ENCODE results near the gene SOS1. TPM values are rescaled to one million over a fixed set of nuclear protein-coding genes. Genes with fewer than 3 reads are reported as not detected.

SOS1 gene
- total and polyA plus RNA-seq, 2 of the 13 experiments (the other 11 are each of a cell fraction or from before 2014, with no cell fraction given): 20.8 to 60.4 TPM

- TF ChIP-seq YY1 (IDR thresholded peaks at IDR 0.05; ENCODE audit: insufficient read depth, insufficient replicate concordance, low read depth, low read length) (no peak), CREM (IDR thresholded peaks at IDR 0.05) (peak; percentile 93), CREM (CRISPR knock-in tag; IDR thresholded peaks at IDR 0.05) (no peak), MBD4 (IDR thresholded peaks at IDR 0.05; ENCODE audit: borderline replicate concordance, low read length) (peak; percentile 85), ZNF10 (CRISPR knock-in tag; IDR thresholded peaks at IDR 0.05; ENCODE audit: borderline replicate concordance, low read depth) (no peak), TP53 (CRISPR knock-in tag; conservative IDR thresholded peaks at IDR 0.05) (no peak), ZNF276 (CRISPR knock-in tag; IDR thresholded peaks at IDR 0.05; ENCODE audit: low read depth) (no peak), EP300 (IDR thresholded peaks at IDR 0.05; ENCODE audit: low read depth in 2 of 2, low read length in 2 of 2) (peak; percentile 88 to 97; a peak in 3 of 4 replicates), EP300 (CRISPR knock-in tag; IDR thresholded peaks at IDR 0.05; ENCODE audit: borderline replicate concordance) (peak; percentile 81; the same call in 1 of the 2 replicates), ZNF224 (CRISPR knock-in tag; IDR thresholded peaks at IDR 0.05) (no peak), ZHX2 (IDR thresholded peaks at IDR 0.05; ENCODE audit: low read depth) (no peak), ZHX2 (CRISPR knock-in tag; IDR thresholded peaks at IDR 0.05; ENCODE audit: borderline replicate concordance) (peak; percentile 72; the same call in 1 of the 2 replicates), BHLHE40 (IDR thresholded peaks at IDR 0.05; ENCODE audit: low read length) (peak; percentile 50; the same call in 1 of the 2 replicates), MTF2 (CRISPR knock-in tag; IDR thresholded peaks at IDR 0.05; ENCODE audit: borderline replicate concordance) (no peak), PITX1 (CRISPR knock-in tag; IDR thresholded peaks at IDR 0.05) (peak; percentile 37; the same call in 1 of the 2 replicates), MLX (CRISPR knock-in tag; IDR thresholded peaks at IDR 0.05) (peak; percentile 80), ZNF296 (CRISPR knock-in tag; conservative IDR thresholded peaks at IDR 0.05) (no peak), NONO (IDR thresholded peaks at IDR 0.05) (no peak), NONO (CRISPR knock-in tag; conservative IDR thresholded peaks at IDR 0.05) (peak; percentile 49; the same call in 1 of the 2 replicates), ELF4 (CRISPR knock-in tag; IDR thresholded peaks at IDR 0.05; ENCODE audit: borderline replicate concordance) (0 out of 2 replicates have a peak, but pooled peaks have one; percentile 29), CENPX (CRISPR knock-in tag; IDR thresholded peaks at IDR 0.05) (no peak), KDM5A (IDR thresholded peaks at IDR 0.05; ENCODE audit: borderline replicate concordance, low read length) (no peak; the same call in 1 of the 2 replicates), ZNF331 (CRISPR knock-in tag; IDR thresholded peaks at IDR 0.05) (peak; percentile 44)
Measured at GRCh38 chr2:38981670-38982357, 139.0 kb downstream of the SOS1 start (continued).

Measured in HepG2 (cell line).